Natural killer cell (primary cell): ENCODE data around the gene NRBF2. TPM values are rescaled to one million over a fixed set of nuclear protein-coding genes. Genes with fewer than 3 reads are reported as not detected.
A peak's percentile ranks its signal among the peaks of the same experiment; 100 is the strongest.
"Not testable (repeated sequence)": the region's sequence is repeated elsewhere in the genome, so short reads cannot be mapped to it uniquely, and the experiment has no call there.

Experiments
- ATAC-seq, 3 donors: fragments of 150-1000 bp in 2 of 3; fragments of 200-7000 bp in 1 of 3; cut with Tn5 transposase; 1 replicate in 1 of 3; 2 replicates in 2 of 3; pipeline ENCODE4 v1.10.0; 2021; ENCODE audit warnings: mild to moderate bottlenecking in 2 of 3, moderate library complexity in 2 of 3
- DNase-seq, 2 donors: peaks; one replicate each; pipeline versions ENCODE4 v3.0.0 to v3.0.0-alpha.2; 2013 to 2021; ENCODE audit warnings: mixed read lengths in 1 of 2
- H3K27ac ChIP-seq: one replicate; pipeline ENCODE4 v1.5.1; 2013; ENCODE audit warnings: mild to moderate bottlenecking, low read length
- H3K27me3 ChIP-seq: one replicate; pipeline ENCODE4 v1.6.1; 2013; ENCODE audit warnings: low read length; ENCODE audit not compliant: control insufficient read depth, insufficient read depth
- H3K36me3 ChIP-seq: one replicate; pipeline ENCODE4 v1.6.1; 2013; ENCODE audit warnings: low read length; ENCODE audit not compliant: control insufficient read depth, insufficient read depth
- H3K4me1 ChIP-seq: one replicate; pipeline ENCODE4 v1.6.1; 2013; ENCODE audit warnings: low read length; ENCODE audit not compliant: control insufficient read depth, insufficient read depth
- H3K4me3 ChIP-seq: one replicate; pipeline ENCODE4 v1.5.1; 2013; ENCODE audit warnings: low read length
- H3K9me3 ChIP-seq: one replicate; pipeline ENCODE4 v1.6.1; 2013; ENCODE audit warnings: low read length; ENCODE audit not compliant: control insufficient read depth, insufficient read depth
- H3K27ac Mint-ChIP-seq, 2 donors: one replicate each; pipeline ENCODE4 v1.8.0; 2022; ENCODE audit warnings: mild to moderate bottlenecking in 2 of 2, mixed read lengths in 2 of 2, moderate library complexity in 1 of 2
- H3K27me3 Mint-ChIP-seq, 2 donors: one replicate each; pipeline ENCODE4 v1.8.0; 2022; ENCODE audit warnings: low read depth in 2 of 2, mixed read lengths in 2 of 2
- H3K36me3 Mint-ChIP-seq: one replicate; pipeline ENCODE4 v1.8.0; 2022; ENCODE audit warnings: mixed read lengths
- H3K4me1 Mint-ChIP-seq, 2 donors: one replicate each; pipeline ENCODE4 v1.8.0; 2022; ENCODE audit warnings: mixed read lengths in 2 of 2
- H3K4me3 Mint-ChIP-seq: one replicate; pipeline ENCODE4 v1.8.0; 2022; ENCODE audit warnings: mild to moderate bottlenecking, moderate library complexity, mixed read lengths
- H3K9me3 Mint-ChIP-seq, 2 donors: one replicate each; pipeline ENCODE4 v1.8.0; 2022; ENCODE audit warnings: mixed read lengths in 2 of 2
- WGBS: methylation state at CpG from one replicate; pipeline ENCODE4 v1.1.7; 2013; ENCODE audit warnings: missing lambda C conversion rate; ENCODE audit not compliant: insufficient coverage; 5-methylcytosine and 5-hydroxymethylcytosine counted together
- intact Hi-C: fragments of 100-400 bp; cut with micrococcal nuclease; formaldehyde crosslinking; loops from one replicate; pipeline ENCODE4 v1.14.2; 2022
- total RNA-seq, 4 donors: library from RNA; stranded (reverse); fragments of 120-200 nt in 1 of 4; gene quantifications; one replicate each; pipeline versions ENCODE4 v1.2.3 to v1.2.4, GENCODE V29; 2013 to 2022
- TF ChIP-seq, protein P1 (sequence below): fragments of 200-600 bp; IDR thresholded peaks from one replicate; pipeline ENCODE4 v1.8.0; 2022; ENCODE audit warnings: antibody characterized with exemption

Gene NRBF2
- total RNA-seq = 10 to 100 TPM; 17.7 to 21.3 (median 18.2) TPM
- 24.3 TPM for total RNA-seq (2013)

DNA sequence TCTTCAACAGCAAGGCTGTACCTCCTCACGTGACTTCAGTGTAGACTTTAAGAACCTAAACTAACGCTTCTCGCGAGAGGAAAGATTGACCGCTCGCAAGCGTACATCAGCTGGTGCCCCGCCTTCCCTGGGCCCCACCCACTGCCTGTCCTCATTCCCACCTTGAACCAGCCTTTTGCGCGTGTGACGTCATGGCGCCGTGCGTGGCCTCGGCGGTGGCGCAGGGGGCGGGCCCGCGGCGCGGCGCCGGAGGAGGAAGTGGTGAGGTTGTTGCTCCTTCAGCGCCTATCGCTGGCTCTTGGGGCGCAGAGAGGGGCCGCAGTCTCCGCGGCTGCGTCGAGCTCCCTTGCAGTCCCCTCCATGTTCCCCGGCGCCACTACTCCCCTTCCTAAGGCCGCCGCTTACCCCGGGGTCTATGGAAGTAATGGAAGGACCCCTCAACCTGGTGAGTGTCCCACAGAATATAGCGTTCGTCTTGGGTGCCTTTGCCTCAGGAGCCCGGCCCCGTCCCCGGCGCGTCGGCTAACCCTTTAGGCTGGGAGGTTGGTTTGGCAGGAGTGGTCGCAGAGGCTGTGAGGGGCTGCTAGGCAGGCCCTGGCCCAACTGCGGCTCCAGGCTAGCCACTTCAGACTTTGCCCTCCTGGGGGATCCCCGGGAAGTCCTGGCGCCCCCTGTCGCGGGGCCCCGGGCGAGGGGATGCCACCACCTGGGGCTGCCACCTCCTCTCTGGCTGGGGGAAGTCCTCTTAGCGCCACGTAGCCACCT is at the start of gene NRBF2:
TSS of gene NRBF2 (plus strand) at position 273 of the 765 bp plus-strand sequence. CDS start at position 416, 143 bp downstream.
- H3K36me3 Mint-ChIP-seq = no peaks in the 10 kb centered on the region
- Histone ChIP-seq H3K36me3 (no peaks in the 10 kb centered on the region), H3K27me3 (no peaks in the 10 kb centered on the region), H3K4me3 (peak within 1 kb of the TSS; percentile 93), H3K4me1 (peaks cover 13% of the 10 kb centered on the region), H3K27ac (peak within 1 kb of the TSS; percentile 98), H3K9me3 (peaks cover 6% of the 10 kb centered on the region)
- intact Hi-C loops = loop anchor here (5.0 to 10.0 kb wide), 3 partner anchors 278 to 496 kb away; partner anchors contain the start of gene EGR2
- TF ChIP-seq, protein P1, sequence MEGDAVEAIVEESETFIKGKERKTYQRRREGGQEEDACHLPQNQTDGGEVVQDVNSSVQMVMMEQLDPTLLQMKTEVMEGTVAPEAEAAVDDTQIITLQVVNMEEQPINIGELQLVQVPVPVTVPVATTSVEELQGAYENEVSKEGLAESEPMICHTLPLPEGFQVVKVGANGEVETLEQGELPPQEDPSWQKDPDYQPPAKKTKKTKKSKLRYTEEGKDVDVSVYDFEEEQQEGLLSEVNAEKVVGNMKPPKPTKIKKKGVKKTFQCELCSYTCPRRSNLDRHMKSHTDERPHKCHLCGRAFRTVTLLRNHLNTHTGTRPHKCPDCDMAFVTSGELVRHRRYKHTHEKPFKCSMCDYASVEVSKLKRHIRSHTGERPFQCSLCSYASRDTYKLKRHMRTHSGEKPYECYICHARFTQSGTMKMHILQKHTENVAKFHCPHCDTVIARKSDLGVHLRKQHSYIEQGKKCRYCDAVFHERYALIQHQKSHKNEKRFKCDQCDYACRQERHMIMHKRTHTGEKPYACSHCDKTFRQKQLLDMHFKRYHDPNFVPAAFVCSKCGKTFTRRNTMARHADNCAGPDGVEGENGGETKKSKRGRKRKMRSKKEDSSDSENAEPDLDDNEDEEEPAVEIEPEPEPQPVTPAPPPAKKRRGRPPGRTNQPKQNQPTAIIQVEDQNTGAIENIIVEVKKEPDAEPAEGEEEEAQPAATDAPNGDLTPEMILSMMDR = peak; percentile 16
- H3K4me3 Mint-ChIP-seq = peak within 1 kb of the TSS; percentile 92
- H3K27ac Mint-ChIP-seq = peak within 1 kb of the TSS; percentile 92 to 94
- ATAC-seq (peak; percentile 84 to 96 (median 86)), DNase-seq (peak; percentile 97 to 99)
- WGBS = under 1% methylated on average over 55 of the region's 55 CpGs
- H3K9me3 Mint-ChIP-seq = peaks cover 0 to 2% of the 10 kb centered on the region in 2 donors
- peaks cover 8 to 17% of the 10 kb centered on the region in 2 donors for H3K27me3 Mint-ChIP-seq
- H3K4me1 Mint-ChIP-seq = peaks cover 30 to 42% of the 10 kb centered on the region in 2 donors

GRCh38 chr10:63083406-63083805 is 49.7 kb upstream of the NRBF2 start:
- not testable (repeated sequence) for H3K36me3 Mint-ChIP-seq, ATAC-seq, H3K4me1 ChIP-seq, H3K4me1 Mint-ChIP-seq, H3K27me3 ChIP-seq, H3K4me3 ChIP-seq, H3K9me3 Mint-ChIP-seq, H3K4me3 Mint-ChIP-seq, H3K36me3 ChIP-seq, H3K27ac ChIP-seq, H3K9me3 ChIP-seq, H3K27ac Mint-ChIP-seq, DNase-seq
- intact Hi-C loops = loop anchor here (10.0 kb wide), 2 partner anchors 589 to 819 kb away; partner anchors contain the start of gene RTKN2
- peaks cover 12 to 28% of the 10 kb centered on the region in 2 donors for H3K27me3 Mint-ChIP-seq
- WGBS = 96% methylated on average over 13 of the region's 14 CpGs

- H3K4me1 ChIP-seq = no peaks in the 10 kb centered on the region
- no peak overlapping the region for H3K4me3 ChIP-seq
- peak; percentile 76 to 87 (median 77) for ATAC-seq
- TF ChIP-seq, protein P1 = peak; percentile 75
- intact Hi-C loops = loop anchor here (1.0 to 10.0 kb wide), 6 partner anchors 74 to 819 kb away; partner anchors contain the start of gene RTKN2
- Mint-ChIP-seq H3K4me1 (no peaks in the 10 kb centered on the region), H3K27me3 (peaks cover 14 to 32% of the 10 kb centered on the region in 2 donors), H3K4me3 (no peak overlapping the region), H3K36me3 (no peaks in the 10 kb centered on the region), H3K9me3 (no peaks in the 10 kb centered on the region), H3K27ac (no peak overlapping the region)
- WGBS = 19% methylated on average over 7 of the region's 7 CpGs
- H3K9me3 ChIP-seq = no peaks in the 10 kb centered on the region
- peak; percentile 20 to 76 for DNase-seq
- H3K27ac ChIP-seq = no peak overlapping the region
- H3K36me3 ChIP-seq = no peaks in the 10 kb centered on the region
- H3K27me3 ChIP-seq = no peaks in the 10 kb centered on the region
Measured at GRCh38 chr10:63083904-63084689, 49.0 kb upstream of the NRBF2 start.
